ENCODE measurements around the gene IL2RA. TPM values are rescaled to one million over a fixed set of nuclear protein-coding genes. Genes with fewer than 3 reads are reported as not detected.

The IL2RA gene
- total and polyA plus RNA-seq, 9 of the 15 experiments (the other 6 are each of a cell fraction or from before 2014, with no cell fraction given): 0.95 TPM; not detected in 8

GRCh38 chr10:6088721-6089333 lies 26.7 kb upstream of the IL2RA start, which contains the start of gene RBM17 (continued):
- TF ChIP-seq, protein P1, sequence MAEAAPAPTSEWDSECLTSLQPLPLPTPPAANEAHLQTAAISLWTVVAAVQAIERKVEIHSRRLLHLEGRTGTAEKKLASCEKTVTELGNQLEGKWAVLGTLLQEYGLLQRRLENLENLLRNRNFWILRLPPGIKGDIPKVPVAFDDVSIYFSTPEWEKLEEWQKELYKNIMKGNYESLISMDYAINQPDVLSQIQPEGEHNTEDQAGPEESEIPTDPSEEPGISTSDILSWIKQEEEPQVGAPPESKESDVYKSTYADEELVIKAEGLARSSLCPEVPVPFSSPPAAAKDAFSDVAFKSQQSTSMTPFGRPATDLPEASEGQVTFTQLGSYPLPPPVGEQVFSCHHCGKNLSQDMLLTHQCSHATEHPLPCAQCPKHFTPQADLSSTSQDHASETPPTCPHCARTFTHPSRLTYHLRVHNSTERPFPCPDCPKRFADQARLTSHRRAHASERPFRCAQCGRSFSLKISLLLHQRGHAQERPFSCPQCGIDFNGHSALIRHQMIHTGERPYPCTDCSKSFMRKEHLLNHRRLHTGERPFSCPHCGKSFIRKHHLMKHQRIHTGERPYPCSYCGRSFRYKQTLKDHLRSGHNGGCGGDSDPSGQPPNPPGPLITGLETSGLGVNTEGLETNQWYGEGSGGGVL (CRISPR knock-in tag; IDR thresholded peaks at IDR 0.05): no peak
- no peak for TF ChIP-seq IFI16 (CRISPR knock-in tag; IDR thresholded peaks at IDR 0.05)
- TF ChIP-seq ZBTB8A (IDR thresholded peaks at IDR 0.05; ENCODE audit: partially characterized antibody): no peak
- no peak for TF ChIP-seq PKNOX1 (IDR thresholded peaks at IDR 0.05)
- TF ChIP-seq, protein P2, sequence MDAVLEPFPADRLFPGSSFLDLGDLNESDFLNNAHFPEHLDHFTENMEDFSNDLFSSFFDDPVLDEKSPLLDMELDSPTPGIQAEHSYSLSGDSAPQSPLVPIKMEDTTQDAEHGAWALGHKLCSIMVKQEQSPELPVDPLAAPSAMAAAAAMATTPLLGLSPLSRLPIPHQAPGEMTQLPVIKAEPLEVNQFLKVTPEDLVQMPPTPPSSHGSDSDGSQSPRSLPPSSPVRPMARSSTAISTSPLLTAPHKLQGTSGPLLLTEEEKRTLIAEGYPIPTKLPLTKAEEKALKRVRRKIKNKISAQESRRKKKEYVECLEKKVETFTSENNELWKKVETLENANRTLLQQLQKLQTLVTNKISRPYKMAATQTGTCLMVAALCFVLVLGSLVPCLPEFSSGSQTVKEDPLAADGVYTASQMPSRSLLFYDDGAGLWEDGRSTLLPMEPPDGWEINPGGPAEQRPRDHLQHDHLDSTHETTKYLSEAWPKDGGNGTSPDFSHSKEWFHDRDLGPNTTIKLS (IDR thresholded peaks at IDR 0.05; ENCODE audit: borderline replicate concordance, low read depth): peak; percentile 65; the same call in 1 of the 2 replicates
- TF ChIP-seq MBD1 (CRISPR knock-in tag; IDR thresholded peaks at IDR 0.05): no peak
- TF ChIP-seq MECOM (CRISPR knock-in tag; IDR thresholded peaks at IDR 0.05): no peak
- TF ChIP-seq ZNF717 (CRISPR knock-in tag; IDR thresholded peaks at IDR 0.05): no peak
- TF ChIP-seq ZBTB33 (CRISPR knock-in tag; IDR thresholded peaks at IDR 0.05): peak; percentile 75; the same call in 1 of the 2 replicates
- 0 out of 2 replicates have a peak, but pooled peaks have one; percentile 61 for TF ChIP-seq ERF (CRISPR knock-in tag; IDR thresholded peaks at IDR 0.05)
- no peak; the same call in 1 of the 2 replicates for TF ChIP-seq LCOR (CRISPR knock-in tag; IDR thresholded peaks at IDR 0.05)
- TF ChIP-seq CBFB (CRISPR knock-in tag; IDR thresholded peaks at IDR 0.05): no peak
- TF ChIP-seq CREBBP (IDR thresholded peaks at IDR 0.05; ENCODE audit: low read depth, low read length): no peak
- TF ChIP-seq TSC22D4 (tag; IDR thresholded peaks at IDR 0.05): no peak
- peak; percentile 84 for TF ChIP-seq KLF16 (IDR thresholded peaks at IDR 0.05)
- TF ChIP-seq ETV6 (IDR thresholded peaks at IDR 0.05; ENCODE audit: borderline replicate concordance in 1 of 2, low read depth in 2 of 2, low read length in 1 of 2): no peak
- TF ChIP-seq ETV6 (CRISPR knock-in tag; IDR thresholded peaks at IDR 0.05; ENCODE audit: borderline replicate concordance): no peak
- no peak for TF ChIP-seq DIDO1 (tag; IDR thresholded peaks at IDR 0.05; ENCODE audit: low read depth)
- TF ChIP-seq ZC3H4 (CRISPR knock-in tag; IDR thresholded peaks at IDR 0.05; ENCODE audit: borderline replicate concordance): no peak
- TF ChIP-seq ZNF507 (tag; conservative IDR thresholded peaks at IDR 0.05): no peak
